GM12891 (cell line): ENCODE data around the gene NDFIP2.

Experiments
- DNase-seq: peaks from one replicate; pipeline ENCODE4 v3.0.0; 2011; ENCODE audit warnings: low spot score; ENCODE audit not compliant: insufficient read length
- FAIRE-seq: peaks from 2 replicates; lab custom pipeline; 2011; peaks lifted over from hg19 to GRCh38; lab: Jason Lieb, UNC
- PAX5 ChIP-seq: IDR thresholded peaks from 2 replicates; pipeline ENCODE4 v1.6.1; 2011; ENCODE audit warnings: low read length, moderate library complexity, mild to moderate bottlenecking; ENCODE audit not compliant: insufficient read depth, severe bottlenecking
- POLR2A ChIP-seq: IDR thresholded peaks from 2 replicates; pipeline ENCODE4 v1.6.1; 2011; ENCODE audit warnings: low read depth, low read length, control low read depth
- POLR2AphosphoS5 ChIP-seq: IDR thresholded peaks from 2 replicates; pipeline ENCODE4 v1.6.1; 2011; ENCODE audit warnings: low read depth, low read length, control low read depth
- POU2F2 ChIP-seq: IDR thresholded peaks from 2 replicates; pipeline ENCODE4 v1.6.1; 2011; ENCODE audit warnings: low read depth, mild to moderate bottlenecking, control low read depth, low read length, moderate library complexity
- SPI1 ChIP-seq: IDR thresholded peaks from 2 replicates; pipeline ENCODE4 v1.6.1; 2011; ENCODE audit warnings: low read depth, low read length, control low read depth
- TAF1 ChIP-seq: IDR thresholded peaks from 2 replicates; pipeline ENCODE4 v1.6.1; 2011; ENCODE audit warnings: low read depth, low read length, control low read depth

The NDFIP2 gene

GRCh38 chr13:79541426-79542049 lies 60.6 kb downstream of the NDFIP2 start:
- TF ChIP-seq TAF1 (no peak), POLR2AphosphoS5 (no peak), POLR2A (no peak), PAX5 (no peak), POU2F2 (no peak), SPI1 (no peak)
- FAIRE-seq (peak; percentile 31), DNase-seq (no peak)

- TF ChIP-seq PAX5 (no peak), POU2F2 (no peak), TAF1 (no peak), SPI1 (no peak), POLR2AphosphoS5 (no peak)
- FAIRE-seq (no peak), DNase-seq (no peak)
Observed at GRCh38 chr13:79543883-79544282, 62.9 kb downstream of the NDFIP2 start.

GRCh38 chr13:79547211-79548195 lies 66.5 kb downstream of the NDFIP2 start:
- no peak for FAIRE-seq
- DNase-seq = no peak
- no peak for TF ChIP-seq POU2F2
- TF ChIP-seq SPI1 = no peak
- TF ChIP-seq TAF1 = no peak
- no peak for TF ChIP-seq POLR2AphosphoS5
- no peak for TF ChIP-seq POLR2A
- TF ChIP-seq PAX5 = no peak

- FAIRE-seq (no peak), DNase-seq (no peak)
Observed at GRCh38 chr13:79548902-79549301, 67.9 kb downstream of the NDFIP2 start.

GRCh38 chr13:79549355-79550106 lies 68.6 kb downstream of the NDFIP2 start:
- DNase-seq (no peak), FAIRE-seq (no peak)
- TF ChIP-seq PAX5 = no peak
- TF ChIP-seq POLR2A = no peak
- no peak for TF ChIP-seq TAF1
- no peak for TF ChIP-seq POLR2AphosphoS5
- no peak for TF ChIP-seq POU2F2
- no peak for TF ChIP-seq SPI1

More at GRCh38 chr13:79548902-79549301, 67.9 kb downstream of the NDFIP2 start:
- no peak for TF ChIP-seq TAF1

- FAIRE-seq = no peak
- no peak for TF ChIP-seq TAF1
- TF ChIP-seq PAX5 = no peak
- TF ChIP-seq POLR2A = no peak
- no peak for TF ChIP-seq POLR2AphosphoS5
- no peak for TF ChIP-seq SPI1
- TF ChIP-seq POU2F2 = no peak
- DNase-seq = no peak
Observed at GRCh38 chr13:79557666-79558065, 76.7 kb downstream of the NDFIP2 start.

- no peak for DNase-seq
- no peak for TF ChIP-seq SPI1
- TF ChIP-seq TAF1 = no peak
- TF ChIP-seq POLR2A = no peak
- TF ChIP-seq PAX5 = no peak
- TF ChIP-seq POU2F2 = no peak
- TF ChIP-seq POLR2AphosphoS5 = no peak
- FAIRE-seq = no peak
Observed at GRCh38 chr13:79560954-79561353, 80.0 kb downstream of the NDFIP2 start.

- TF ChIP-seq POLR2A (no peak), TAF1 (no peak), POU2F2 (no peak), SPI1 (no peak), PAX5 (no peak), POLR2AphosphoS5 (no peak)
- DNase-seq = no peak
- FAIRE-seq = no peak
Observed at GRCh38 chr13:79562557-79562956, 81.6 kb downstream of the NDFIP2 start.

- no peak for DNase-seq
- FAIRE-seq = peak; percentile 35
- TF ChIP-seq SPI1 = no peak
- no peak for TF ChIP-seq POU2F2
- TF ChIP-seq POLR2A = no peak
- TF ChIP-seq POLR2AphosphoS5 = no peak
- no peak for TF ChIP-seq TAF1
- TF ChIP-seq PAX5 = no peak
Observed at GRCh38 chr13:79566118-79566517, 85.2 kb downstream of the NDFIP2 start.
